GM19043 (cell line): ENCODE data around the gene RAB11FIP4.

Experiments used
- ATAC-seq: cut with Tn5 transposase; IDR thresholded peaks from one replicate; pipeline ENCODE4 v1.9.1; 2021; ENCODE audit warnings: low read depth; ENCODE audit not compliant: unreplicated experiment

The RAB11FIP4 gene

DNA sequence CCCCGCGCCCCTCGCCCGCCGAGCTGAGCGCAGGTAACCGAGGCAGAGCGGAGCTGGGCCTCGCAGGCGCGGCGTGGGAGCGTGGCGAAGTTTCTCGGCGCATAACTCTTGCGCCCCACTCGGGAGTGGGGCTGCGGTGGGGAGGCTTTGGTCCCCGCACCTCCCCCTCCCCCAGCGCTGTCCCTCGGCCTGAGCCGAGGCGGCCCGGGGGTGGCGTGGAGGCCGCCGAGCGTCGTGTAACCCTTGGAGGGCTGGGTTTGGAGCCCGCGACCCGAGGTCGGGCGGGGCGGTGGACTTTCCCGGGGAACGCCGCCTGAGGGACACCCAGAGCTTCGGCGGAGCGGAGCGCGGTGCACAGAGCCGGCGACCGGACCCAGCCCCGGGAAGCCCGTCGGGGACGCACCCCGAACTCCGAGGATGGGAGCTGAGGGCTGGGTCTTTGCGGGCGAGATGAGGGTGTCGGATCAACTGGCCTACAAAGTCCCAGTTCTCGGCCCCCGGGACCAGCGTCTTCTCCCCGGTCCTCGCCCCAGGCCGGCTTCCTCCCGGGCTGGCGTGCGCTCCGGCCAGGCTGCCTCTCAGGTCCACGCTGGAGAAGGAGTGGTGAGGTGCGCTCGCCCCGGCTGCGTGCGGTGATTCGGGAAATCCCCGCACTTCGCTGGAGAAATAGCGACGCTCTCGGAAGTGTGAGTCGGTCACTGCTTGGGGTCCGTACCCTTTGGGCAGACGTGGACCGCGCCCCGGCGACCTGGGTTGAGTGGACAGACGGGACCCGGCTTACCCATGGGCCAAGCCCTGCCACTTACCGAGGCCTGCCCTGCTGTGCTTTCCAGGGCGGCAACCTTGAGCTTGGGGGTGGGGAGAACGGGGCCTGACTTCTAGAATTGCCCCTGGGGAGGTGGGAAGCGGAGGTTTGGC, 168.4 kb downstream of the RAB11FIP4 start:
- ATAC-seq, result no peak

DNA sequence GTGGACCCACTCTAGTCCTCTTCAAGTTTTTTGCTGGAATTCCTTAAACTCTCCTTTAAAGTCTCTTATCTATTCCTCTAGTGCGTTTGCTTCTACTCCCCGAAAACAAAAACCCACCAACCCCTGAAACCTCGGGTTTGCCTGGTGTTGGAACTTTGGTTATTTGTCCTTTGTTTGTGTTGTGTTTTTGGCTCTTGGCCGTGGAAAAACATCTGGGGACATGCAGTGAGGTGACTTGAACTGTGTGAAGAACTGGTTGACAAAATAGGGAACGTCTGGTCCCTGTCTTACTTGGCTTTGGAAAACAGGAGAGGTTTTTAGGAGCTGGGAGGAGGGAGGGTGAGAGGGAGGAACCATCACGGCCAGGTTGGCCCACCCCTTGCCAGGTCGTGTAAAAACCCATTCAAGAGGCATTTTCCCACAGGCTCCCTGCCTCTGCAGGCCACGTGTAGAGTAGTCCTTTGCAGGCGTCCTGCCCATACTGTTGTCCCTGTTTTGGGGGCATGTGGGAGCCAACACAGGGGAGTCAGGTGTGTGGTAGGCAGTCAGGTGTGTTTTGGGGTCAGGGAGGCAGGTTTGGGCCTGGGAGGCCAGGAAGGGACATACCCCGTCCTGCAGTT, 169.3 kb downstream of the RAB11FIP4 start:
- ATAC-seq, result no peak

DNA sequence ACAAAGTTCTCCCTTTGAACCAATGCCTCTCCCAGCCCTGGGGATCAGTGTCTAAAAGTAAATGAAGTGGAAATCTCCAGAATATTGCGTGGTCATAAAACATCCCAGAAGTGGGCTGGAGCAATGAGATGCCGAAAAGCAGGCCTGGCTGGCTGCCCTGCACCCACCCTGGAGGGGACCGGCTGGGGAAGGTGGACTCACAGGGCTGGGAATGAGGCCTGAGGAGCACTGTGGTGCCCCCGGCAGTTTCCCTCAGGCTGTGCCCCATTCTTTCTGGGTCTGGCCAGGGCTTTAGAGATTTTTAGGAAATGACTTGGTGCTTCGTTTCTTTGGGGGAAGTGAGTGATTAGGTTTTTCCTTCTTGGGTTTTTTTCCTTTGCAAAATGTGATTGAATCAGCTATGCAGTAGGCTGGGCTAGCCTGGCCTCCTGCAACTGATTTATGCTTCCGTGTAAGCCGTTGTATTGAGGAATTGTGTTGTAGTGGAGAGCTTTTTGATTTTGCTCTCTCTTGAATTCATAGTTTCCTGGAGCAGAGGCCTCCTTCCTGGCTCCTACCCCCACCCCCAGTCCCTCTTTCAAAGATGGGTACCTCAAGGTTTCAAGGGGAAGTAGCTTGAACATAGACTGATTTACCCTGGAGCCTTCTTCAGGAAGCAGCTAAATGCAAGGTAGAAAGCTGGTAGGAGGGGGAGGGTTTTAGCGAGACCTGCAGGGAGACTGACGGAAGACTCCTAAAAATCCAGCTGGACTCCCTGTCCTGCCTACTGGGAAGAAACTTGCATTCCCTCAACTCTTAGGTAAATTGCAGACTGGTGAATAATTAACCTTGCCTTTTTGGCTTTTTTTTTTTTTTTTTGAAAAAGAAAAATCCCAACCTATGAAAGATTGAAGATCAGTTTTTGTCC, 170.2 kb downstream of the RAB11FIP4 start:
- no peak for ATAC-seq

DNA sequence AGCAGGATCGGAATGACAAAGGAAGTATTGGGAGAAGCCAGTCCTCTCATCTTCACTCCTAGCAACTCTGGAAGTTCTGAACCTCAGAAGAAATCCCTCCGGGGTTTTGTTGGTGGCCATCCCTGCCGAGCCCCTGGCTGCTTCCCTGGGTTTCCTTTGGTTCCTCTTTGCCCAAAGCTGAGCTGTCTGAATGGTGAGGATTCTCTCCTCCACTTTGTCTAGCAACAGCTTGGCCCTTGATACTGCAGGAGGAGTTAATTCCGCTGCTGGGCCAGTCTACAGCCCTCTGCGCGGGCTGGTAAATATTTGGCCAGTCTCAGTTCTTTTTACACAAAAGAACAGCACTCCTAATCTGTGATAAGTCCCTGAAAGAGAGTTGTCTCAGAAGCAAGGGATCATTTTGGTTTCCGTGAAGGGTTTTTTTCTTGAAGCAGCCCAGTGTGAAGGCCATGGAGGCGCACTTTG, 170.9 kb downstream of the RAB11FIP4 start:
- ATAC-seq, result no peak

DNA sequence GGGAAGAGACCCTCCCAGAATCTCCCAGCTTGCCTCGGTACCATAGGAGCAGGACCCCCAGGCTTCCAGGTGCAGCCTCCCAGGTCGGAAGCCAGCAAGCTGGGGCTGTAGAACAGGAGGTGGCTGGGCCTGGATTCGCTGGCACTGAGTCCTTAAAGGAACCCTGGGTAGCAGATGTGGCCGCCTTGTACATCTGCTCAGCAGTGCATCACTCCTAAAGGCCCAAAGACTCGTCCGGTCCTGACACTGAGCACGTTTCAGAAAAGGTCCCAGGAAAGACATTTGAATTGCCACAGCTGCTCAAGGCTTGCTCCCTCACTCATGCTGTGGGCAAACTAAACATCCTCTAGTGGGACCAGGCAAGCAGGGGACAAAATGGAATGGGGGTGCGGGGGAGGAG, 172.8 kb downstream of the RAB11FIP4 start:
- ATAC-seq, result no peak

DNA sequence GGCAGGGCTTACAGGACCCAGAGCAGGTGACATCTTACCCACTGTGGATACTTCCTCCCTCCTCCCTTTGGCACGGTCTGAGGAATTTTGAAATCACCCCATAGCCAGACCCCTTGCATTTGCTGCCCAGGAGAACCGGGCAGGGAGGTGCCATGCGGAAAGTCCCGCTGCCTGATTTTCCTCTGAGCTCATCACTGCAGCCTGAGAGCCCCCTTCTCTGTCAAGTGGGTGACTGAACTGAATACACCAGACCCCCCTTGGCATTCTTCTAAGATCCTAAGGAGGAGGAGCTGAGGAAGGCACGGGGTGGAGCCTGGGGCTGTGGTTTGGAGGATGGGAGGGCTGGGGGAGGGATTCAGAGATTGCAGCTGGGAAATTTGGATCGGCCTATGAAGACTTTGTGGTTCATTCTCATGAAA, 173.4 kb downstream of the RAB11FIP4 start:
- no peak for ATAC-seq

DNA sequence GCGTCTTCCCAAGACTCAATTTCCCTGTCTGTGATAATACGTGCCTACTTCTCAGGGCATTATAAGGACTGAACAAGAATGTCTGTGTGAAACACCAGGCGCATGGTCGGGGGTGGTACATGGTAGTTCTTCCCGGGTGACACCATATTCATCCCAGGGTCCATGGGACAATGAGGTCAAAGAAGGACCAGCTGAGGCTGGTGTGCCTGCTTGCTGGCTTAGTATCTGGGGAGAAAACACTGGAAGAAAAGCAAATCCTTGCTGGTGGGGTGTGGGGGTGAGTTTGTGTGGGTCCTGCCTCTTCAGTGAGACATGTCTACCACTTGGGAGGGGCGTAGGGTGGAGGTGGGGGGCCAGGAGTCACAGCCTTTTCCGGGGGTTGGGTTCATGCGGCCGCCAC, 174.2 kb downstream of the RAB11FIP4 start:
- no peak for ATAC-seq

DNA sequence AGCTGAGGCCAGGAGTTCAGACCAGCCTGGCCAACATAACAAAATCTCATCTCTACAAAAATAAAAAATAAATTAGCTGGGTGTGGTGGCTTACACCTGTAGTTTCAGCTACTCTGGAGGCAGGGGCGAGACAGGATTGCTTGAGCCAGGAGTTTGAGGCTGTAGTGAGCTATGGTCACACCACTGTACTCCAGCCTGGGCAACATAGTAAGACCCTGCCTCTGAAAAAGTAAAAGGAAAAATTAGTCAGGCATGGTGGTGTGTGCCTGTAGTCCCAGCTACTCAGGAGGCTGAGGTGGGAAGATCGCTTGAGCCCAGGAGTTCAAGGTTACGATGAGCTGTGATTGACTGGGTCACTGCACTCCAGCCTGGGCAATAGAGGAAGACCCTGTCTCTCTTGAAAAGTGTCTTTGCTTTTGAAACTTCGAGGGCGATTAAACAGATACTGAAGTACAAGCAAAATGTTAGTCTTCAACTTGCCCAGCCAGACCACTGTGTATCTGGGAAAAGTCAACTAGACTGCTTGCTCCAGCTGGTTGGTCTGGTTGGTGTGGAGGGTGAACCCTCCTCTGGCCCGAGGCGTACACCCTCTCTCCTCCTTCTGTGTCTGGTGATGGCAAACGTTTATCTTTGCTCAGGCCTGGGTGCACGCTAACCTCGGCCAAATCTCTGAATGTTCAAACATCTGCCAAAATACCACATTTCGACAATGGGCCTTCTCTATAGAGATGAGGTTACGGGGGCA, 174.9 kb downstream of the RAB11FIP4 start:
- ATAC-seq, result no peak

DNA sequence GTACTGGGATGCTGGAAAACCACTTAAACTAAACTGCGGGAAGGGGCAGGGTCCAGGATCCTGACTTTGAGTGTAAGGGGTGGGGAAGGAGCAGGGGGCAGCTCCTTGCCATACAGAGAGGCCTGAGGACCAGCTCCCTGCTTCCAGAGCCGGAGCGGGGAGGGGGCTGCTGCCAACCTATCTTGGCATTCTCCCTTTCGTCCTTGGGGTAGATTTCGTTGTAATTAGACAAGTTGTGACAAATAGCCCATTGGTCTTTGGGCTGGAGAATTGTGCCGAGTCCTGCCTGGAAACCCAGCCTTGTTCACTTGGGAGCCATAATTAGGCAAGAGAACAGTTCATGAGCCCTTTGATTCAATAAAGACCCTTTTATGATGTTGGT, 175.5 kb downstream of the RAB11FIP4 start:
- no peak for ATAC-seq

DNA sequence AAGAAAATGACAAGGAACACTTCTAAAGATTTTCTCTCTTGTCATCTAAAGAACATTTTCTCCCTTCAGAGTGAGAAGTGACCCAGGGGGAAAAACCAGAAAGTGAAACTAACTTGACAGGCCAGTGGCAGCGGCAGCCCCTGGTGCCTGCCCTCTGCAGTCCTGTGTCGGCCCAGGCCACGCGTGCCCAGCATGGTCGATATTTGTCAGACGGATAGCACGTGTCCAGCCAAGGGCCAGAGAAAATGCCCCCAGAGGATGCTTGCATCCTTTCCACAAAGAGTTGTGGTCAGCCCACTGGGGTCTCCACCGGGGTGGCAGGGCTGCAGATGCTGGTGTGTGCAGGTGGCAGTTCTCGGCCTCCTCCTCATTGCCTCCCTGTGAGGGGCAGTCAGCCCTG, 176.6 kb downstream of the RAB11FIP4 start:
- no peak for ATAC-seq

DNA sequence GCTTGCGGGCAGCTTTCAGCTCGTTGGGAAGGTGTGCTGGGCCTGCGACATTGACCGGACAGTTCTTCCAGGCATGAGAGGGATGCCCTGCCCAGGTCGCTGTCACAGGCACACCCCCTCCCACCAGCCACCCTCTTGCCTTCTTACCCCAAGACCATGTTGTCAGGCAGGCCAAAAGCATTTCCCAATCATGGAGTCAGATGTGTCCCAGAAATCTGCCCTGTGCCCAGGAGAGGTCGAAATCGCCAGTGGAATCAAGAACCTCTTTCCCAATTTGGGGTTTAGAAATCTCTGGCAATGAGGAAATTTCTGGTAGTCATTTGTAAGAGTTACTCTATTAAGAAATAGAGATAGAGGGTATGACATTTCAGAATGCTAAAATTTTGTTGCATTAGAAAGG, 177.1 kb downstream of the RAB11FIP4 start:
- no peak for ATAC-seq

DNA sequence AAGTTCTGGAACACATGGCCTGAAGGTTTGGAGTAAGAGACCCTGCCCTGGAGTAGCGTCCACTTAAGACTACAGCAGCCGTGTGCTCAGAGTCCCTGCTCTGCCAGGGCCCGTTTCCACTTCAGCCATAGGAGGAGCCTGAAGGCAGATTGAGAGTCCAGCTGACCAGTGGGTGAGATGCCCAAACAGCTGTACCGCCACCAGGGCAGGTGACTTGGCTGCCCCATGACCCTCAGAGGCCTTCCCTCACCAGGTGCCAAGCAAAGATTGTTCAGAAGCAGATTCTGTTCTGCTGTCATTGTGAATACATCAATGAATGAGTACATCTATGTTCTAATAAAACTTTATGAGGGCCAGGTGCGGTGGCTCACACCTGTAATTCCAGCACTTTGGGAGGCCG, 178.8 kb downstream of the RAB11FIP4 start:
- no peak for ATAC-seq

DNA sequence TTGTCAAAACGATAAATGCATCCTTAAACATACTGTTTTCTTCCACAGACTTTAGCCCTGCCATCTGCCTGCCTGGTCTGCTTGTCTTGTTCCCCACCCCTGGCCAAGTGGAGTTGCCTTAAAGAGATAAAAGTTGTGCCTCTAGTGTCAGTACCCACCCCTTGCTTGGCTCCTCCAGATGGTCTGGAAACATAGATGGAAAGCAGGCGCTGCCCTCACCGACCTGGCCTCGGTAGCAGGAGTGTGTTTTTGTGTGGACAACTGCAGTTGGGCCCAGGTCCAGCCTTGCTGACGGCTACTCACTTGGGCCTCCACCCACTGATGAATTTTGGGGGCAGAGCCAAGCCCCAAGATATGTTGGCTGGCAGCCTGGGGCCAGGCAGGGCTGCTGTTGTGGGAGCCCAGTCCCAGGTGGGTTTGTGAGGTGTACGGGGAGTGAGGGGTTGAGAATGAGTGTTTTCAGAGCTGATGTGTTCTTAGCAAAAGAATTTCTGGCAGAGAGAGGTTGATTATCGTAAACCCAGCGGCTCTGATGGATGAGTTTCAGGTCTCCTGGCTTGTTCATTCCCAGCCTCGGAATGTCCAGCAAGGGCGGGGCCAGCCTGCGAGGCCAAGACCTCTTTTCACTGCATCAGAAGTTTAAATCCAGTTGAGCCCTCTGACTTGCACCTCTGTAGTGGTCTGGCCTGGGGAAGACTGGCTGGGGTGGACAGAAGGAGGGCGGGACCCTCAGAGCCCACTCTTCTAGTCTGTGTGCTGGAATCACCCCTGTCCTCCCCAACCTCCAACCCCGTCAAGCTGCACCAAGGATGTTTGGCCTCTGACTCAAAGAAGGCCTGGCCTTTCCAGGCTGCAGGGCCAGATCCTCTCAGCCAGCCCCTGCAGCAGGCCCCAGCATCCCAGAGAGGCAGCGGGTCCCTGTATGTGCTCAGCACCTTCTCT, 179.7 kb downstream of the RAB11FIP4 start:
- ATAC-seq, result no peak

DNA sequence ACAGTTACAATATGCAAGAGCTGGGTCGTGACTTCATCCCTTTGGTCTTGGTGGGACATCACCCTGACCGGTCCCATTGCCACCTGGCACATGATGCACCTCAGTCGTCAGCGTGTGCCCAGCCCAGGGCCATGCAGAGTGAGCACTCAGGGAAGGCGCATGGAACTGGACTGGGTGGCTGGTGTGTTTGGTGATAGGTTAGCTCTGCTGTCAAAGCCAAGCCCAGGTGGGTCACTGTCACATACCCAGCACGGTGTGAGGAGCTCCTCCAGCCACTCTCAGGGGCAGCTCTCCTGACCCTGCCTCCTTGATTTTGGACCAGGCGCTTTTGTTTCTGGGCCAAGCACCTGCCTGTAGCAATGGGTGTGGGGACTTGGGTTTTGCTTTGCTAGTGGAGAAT, 180.9 kb downstream of the RAB11FIP4 start:
- no peak for ATAC-seq

DNA sequence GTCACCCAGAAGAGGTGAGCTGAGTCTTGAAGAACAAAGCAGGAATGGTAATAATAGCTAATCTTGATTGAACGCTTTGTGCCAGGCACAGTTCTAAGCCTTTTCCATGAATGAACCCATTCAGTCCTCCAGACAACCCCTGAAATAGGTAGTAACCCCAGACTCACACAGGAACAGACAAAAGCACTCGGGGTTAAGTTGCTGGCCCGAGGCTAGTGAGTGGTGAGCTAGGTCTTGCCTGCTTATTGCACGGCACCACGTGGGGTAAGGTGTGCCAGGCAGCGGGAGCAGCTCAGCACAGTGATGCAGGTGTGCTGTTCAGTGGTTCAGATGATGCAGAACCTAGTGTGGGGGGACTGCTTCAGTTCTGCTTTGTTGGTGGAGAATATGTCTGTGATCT, 181.6 kb downstream of the RAB11FIP4 start:
- no peak for ATAC-seq

DNA sequence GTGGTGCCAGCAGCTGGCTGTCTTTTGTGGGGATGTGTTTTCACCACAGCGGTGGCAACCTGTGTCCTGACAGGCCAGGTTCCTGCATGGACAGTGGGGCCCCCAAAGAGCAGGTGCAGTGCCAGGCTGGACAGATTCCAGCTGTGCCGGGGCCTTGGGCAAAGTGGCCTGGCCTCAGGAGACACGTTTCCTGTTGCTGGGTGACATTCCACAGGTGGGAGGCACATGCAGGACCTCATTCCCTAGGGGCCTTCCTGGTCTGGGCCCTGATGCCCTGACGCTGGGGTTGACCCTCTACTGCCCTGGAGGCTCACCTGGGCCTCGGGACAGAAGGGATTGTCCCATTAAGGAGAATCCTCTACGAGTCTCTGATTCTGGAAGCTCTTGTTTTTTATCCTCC, 182.4 kb downstream of the RAB11FIP4 start:
- no peak for ATAC-seq

DNA sequence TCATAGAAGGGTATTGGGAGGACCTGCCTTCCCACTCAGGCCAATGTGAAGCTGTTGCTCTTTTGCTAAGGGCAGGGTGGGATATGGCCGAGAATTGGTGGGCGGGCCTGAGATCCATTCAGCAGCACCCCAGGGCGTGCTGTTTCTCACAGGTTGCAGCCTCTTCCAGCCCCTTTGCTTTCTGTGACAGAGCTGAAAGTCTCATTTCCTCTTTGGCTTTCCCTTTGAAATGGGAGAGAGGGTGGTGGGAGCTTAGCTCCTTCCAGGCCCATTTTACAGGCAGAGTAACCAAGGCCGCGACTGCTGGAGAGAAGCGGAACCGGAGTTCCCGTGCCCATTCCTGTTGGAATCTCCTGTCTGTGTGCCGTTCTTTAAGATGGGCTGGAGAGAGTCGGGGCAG, 183.0 kb downstream of the RAB11FIP4 start:
- ATAC-seq, result no peak

DNA sequence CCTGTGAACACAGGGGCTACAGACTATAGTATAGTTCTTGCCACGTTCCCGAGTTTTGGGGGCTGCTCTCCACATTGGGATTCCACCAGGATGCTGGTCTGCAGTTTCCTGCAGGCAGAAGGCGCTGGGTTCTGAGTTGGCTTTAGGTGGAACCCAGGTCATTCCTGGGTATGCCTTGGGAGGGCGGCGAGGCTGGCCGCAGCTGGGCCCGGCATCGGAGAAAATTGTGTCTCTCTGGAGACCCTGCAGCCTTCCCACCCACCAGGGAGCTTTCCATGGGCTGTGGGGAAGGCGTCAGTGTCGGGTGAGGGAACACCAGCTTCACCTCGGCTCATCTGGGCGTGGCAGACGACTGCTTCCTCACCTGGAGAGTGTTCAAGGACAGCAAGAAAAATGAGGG, 183.6 kb downstream of the RAB11FIP4 start:
- ATAC-seq, result no peak

DNA sequence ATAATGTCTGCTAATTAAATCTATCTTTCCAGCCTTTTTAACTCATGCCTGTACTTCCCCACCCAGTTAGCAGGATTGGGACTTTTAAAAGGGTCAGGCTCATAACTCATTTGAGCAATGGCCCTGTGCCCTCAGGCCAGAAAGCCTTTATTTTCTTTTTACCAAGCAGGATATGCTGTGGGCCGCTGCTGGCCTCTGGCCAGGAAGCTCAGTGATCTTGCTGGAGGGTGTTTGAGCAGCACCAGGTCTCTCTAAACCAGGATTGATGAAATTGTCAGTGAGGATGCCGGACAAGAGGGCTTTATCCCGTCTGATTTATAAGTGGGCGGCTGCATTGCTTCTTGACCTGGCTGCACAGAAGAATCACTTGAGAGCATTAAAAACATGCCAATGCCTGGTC, 187.8 kb downstream of the RAB11FIP4 start:
- no peak for ATAC-seq
